HG03432 (cell line): Measurements from ENCODE around the gene C11orf91.
"Not testable (repeated sequence)": the region's sequence is repeated elsewhere in the genome, so short reads cannot be mapped to it uniquely, and the experiment has no call there.

Experiments used
- ATAC-seq: cut with Tn5 transposase; IDR thresholded peaks from one replicate; pipeline ENCODE4 v1.9.1; 2021; ENCODE audit warnings: mild to moderate bottlenecking, moderate library complexity; ENCODE audit not compliant: unreplicated experiment

C11orf91 gene

GRCh38 chr11:33722590-33723234 is 22.1 kb upstream of the C11orf91 start:
- ATAC-seq, result peak; percentile 88

GRCh38 chr11:33721984-33722383 is 21.4 kb upstream of the C11orf91 start:
- no peak for ATAC-seq

- no peak for ATAC-seq
These were observed 20.8 kb upstream of the C11orf91 start for GRCh38 chr11:33721426-33721825.

- no peak for ATAC-seq
These were observed 19.0 kb upstream of the C11orf91 start for GRCh38 chr11:33719587-33719986.

GRCh38 chr11:33718440-33718839 is 17.8 kb upstream of the C11orf91 start:
- no peak for ATAC-seq

- ATAC-seq, result no peak
These were observed 15.6 kb upstream of the C11orf91 start for GRCh38 chr11:33716243-33716642.

GRCh38 chr11:33713856-33714398 is 13.3 kb upstream of the C11orf91 start:
- ATAC-seq, result no peak

- ATAC-seq, result no peak
These were observed 12.7 kb upstream of the C11orf91 start for GRCh38 chr11:33713151-33713855.

- no peak for ATAC-seq
These were observed 11.8 kb upstream of the C11orf91 start for GRCh38 chr11:33712436-33712835.

- no peak for ATAC-seq
These were observed 8.8 kb upstream of the C11orf91 start for GRCh38 chr11:33709466-33709865.

- no peak for ATAC-seq
These were observed 8.4 kb upstream of the C11orf91 start for GRCh38 chr11:33708985-33709384.

- ATAC-seq, result not testable (repeated sequence)
These were observed 7.2 kb upstream of the C11orf91 start for GRCh38 chr11:33707831-33708230.

- ATAC-seq, result no peak
These were observed 6.3 kb upstream of the C11orf91 start for GRCh38 chr11:33706966-33707365.

GRCh38 chr11:33706546-33706945 is 5.9 kb upstream of the C11orf91 start:
- no peak for ATAC-seq

- no peak for ATAC-seq
These were observed 3.8 kb upstream of the C11orf91 start for GRCh38 chr11:33704240-33705002.

GRCh38 chr11:33703788-33704187 is 3.2 kb upstream of the C11orf91 start:
- ATAC-seq, result no peak

- ATAC-seq, result no peak
These were observed 2.6 kb upstream of the C11orf91 start for GRCh38 chr11:33703234-33703633.

- ATAC-seq, result no peak
These were observed 940 bp upstream of the C11orf91 start for GRCh38 chr11:33701302-33702230.

GRCh38 chr11:33700063-33700501 is 544 bp downstream of the C11orf91 start:
- ATAC-seq, result no peak

- no peak for ATAC-seq
These were observed 1.0 kb downstream of the C11orf91 start for GRCh38 chr11:33699515-33700062.
